Measurements from ENCODE around the gene MAPK8IP3.

The MAPK8IP3 gene

GRCh38 chr16:1708083-1708767, 2.2 kb downstream of the MAPK8IP3 start:
- no peak for TF ChIP-seq CTCF (IDR thresholded peaks at IDR 0.05; ENCODE audit: low read depth, low read length, missing control alignments)
- in situ Hi-C loops (cut with HindIII; ENCODE audit: low sequenced_read_pairs) = no loop called here
- H3K4me3 ChIP-seq (ENCODE audit: low read depth, low read length) = peak overlapping the region; percentile 86
- DNase-seq (ENCODE audit: low read depth) = no peak

DNA sequence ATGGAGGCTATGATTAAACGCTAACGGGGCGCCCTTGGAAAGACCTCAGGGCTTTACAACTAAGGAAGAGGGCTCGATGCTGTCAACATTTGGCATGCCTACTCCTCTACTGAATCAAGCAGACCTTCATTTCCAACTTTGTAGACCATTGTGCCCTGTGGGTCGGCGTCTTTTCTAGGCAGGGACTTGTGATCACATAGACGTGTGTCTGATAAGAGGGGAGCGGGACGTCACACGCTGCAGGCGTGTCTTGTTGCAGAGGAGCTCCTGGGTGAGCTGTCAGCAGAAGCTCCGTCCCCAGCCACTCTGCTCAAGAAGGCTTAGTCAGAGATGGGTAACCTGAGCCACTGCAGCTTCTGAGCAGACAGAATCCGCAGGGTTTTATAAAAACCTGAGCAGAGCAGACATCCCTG, 2.8 kb downstream of the MAPK8IP3 start:
- in situ Hi-C loops (cut with HindIII; ENCODE audit: low sequenced_read_pairs) = no loop called here
- H3K4me3 ChIP-seq (ENCODE audit: low read depth, low read length) = no peak overlapping the region
- no peak for DNase-seq (ENCODE audit: low read depth)
- no peak for TF ChIP-seq CTCF (IDR thresholded peaks at IDR 0.05; ENCODE audit: low read depth, low read length, missing control alignments)

DNA sequence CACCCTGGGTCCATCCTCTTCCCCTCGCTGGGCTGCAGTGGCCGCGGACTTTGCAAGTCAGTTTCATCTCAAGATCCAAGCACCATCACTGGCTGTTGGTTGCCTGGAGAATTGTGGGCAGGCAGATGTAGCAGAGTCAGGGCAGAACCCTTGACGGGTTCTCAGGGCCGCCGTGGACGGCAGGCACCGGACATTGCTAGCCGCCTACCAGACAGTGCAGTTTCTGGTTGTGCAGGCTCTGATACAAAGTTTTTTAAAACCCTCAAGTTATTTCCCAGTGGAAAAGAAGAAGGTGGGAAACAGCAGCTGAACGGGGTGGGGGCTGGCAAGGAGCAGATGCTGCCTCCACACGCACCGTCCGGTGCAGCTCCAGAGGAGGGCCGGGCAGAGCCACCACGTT, 3.4 kb downstream of the MAPK8IP3 start:
- in situ Hi-C loops (cut with HindIII; ENCODE audit: low sequenced_read_pairs) = no loop called here
- H3K4me3 ChIP-seq (ENCODE audit: low read depth, low read length) = no peak overlapping the region
- TF ChIP-seq CTCF (IDR thresholded peaks at IDR 0.05; ENCODE audit: low read depth, low read length, missing control alignments) = no peak
- DNase-seq (ENCODE audit: low read depth) = no peak

DNA sequence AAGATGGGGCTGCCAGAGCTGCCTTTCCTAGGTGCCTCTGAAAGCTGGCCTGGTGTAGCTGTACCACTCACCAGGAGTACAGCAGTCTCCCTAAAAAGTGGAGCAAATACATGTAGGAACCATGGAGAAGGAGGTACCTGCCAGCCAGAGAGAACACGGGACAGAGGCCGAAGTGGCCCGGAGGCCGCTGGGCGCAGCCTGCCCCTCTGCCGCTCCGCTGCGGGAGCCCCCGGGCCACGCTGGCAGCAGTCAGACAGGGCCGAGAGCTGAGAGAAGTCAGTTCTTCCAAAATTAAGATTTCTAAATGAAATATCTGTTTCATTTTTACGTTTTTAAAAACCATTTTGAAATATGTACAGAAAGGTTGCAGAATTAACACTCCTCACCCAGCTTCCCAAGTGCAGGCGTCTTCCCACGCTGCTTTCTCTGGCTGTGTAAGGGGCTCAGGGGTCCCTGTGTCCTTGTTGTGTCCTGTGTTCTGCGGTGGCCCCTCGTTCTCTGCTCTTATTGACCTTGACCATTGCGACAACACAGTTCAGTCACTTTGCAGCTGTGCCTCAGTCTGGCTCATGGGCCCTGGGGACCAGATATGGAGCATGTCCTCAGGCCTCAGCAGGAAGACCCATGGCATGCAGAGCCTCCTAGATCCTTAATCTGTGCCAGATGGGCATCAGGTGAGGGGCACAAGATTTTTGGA, 5.0 kb downstream of the MAPK8IP3 start:
- DNase-seq (ENCODE audit: low read depth) = no peak
- H3K4me3 ChIP-seq (ENCODE audit: low read depth, low read length) = no peak overlapping the region
- TF ChIP-seq CTCF (IDR thresholded peaks at IDR 0.05; ENCODE audit: low read depth, low read length, missing control alignments) = no peak
- in situ Hi-C loops (cut with HindIII; ENCODE audit: low sequenced_read_pairs) = no loop called here

DNA sequence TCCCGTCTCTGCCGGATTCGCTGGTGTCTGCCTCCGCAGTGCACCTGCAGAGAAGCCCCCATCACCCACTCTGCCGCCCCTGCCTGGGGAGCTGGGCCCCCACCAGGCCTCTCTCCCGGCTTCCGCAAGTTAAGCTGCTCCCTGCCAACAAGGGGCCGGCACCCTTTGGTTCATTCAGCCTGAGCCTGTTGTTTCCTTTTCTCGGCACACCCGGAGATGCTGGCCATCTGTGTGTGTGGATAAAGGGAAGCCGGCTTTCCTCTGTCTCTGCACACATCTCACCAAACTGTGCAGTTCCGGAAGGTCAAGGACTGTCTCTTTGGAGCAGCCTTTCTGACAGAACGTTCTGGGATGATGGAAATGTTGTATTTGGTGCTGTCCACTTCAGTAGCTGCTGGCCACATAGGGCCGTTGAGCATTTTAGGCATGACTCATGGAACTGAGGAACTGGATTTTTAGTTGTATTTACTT, 6.8 kb downstream of the MAPK8IP3 start:
- no peak overlapping the region for H3K4me3 ChIP-seq (ENCODE audit: low read depth, low read length)
- no peak for DNase-seq (ENCODE audit: low read depth)
- TF ChIP-seq CTCF (IDR thresholded peaks at IDR 0.05; ENCODE audit: low read depth, low read length, missing control alignments) = no peak
- in situ Hi-C loops (cut with HindIII; ENCODE audit: low sequenced_read_pairs) = no loop called here

DNA sequence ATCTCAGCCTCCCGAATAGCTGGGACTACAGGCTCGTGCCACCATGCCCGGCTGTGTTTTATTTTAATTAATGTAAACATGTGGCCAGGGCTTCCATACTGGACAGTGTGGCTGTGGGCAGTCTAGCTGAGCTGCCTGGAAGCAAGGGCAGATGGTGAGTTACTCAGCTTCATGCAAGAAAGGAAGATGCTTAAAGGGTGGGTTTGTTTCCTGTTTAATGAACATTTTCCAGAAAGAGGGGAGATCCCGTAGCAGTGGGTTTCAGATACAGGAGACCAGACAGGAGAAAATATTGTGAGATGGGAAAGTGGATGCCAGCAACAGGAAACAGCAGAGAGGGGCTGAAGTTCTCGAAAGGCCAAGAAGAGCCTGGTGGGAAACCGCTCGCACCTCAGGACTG, 7.3 kb downstream of the MAPK8IP3 start:
- DNase-seq (ENCODE audit: low read depth) = no peak
- in situ Hi-C loops (cut with HindIII; ENCODE audit: low sequenced_read_pairs) = no loop called here
- no peak for TF ChIP-seq CTCF (IDR thresholded peaks at IDR 0.05; ENCODE audit: low read depth, low read length, missing control alignments)
- H3K4me3 ChIP-seq (ENCODE audit: low read depth, low read length) = no peak overlapping the region
